Neuronal stem cell (in vitro differentiated cells): ENCODE data around the gene HNRNPAB.

Experiments used
- DNase-seq: peaks from one replicate; pipeline ENCODE4 v3.0.0-alpha.2; 2013; ENCODE audit warnings: low spot score
- H2AFZ ChIP-seq: one replicate; pipeline ENCODE4 v1.6.1; 2013; ENCODE audit warnings: mild to moderate bottlenecking, low read length, inconsistent platforms
- H2AK5ac ChIP-seq: 2 replicates; pipeline ENCODE4 v1.6.1; 2013; ENCODE audit warnings: low read depth, mild to moderate bottlenecking, inconsistent platforms, low read length, moderate library complexity, mixed read lengths
- H2BK120ac ChIP-seq: 2 replicates; pipeline ENCODE4 v1.6.1; 2013; ENCODE audit warnings: low read depth, mild to moderate bottlenecking, inconsistent platforms, low read length, moderate library complexity, mixed read lengths
- H2BK12ac ChIP-seq: one replicate; pipeline ENCODE4 v1.6.1; 2013; ENCODE audit warnings: low read length, inconsistent platforms
- H2BK15ac ChIP-seq: 2 replicates; pipeline ENCODE4 v1.6.1; 2013; ENCODE audit warnings: mild to moderate bottlenecking, low read length, inconsistent platforms, mixed read lengths
- H2BK5ac ChIP-seq: one replicate; pipeline ENCODE4 v1.6.1; 2013; ENCODE audit warnings: inconsistent platforms, mild to moderate bottlenecking, low read length, moderate library complexity
- H3K14ac ChIP-seq: one replicate; pipeline ENCODE4 v1.6.1; 2013; ENCODE audit warnings: low read length, inconsistent platforms
- H3K18ac ChIP-seq: 2 replicates; pipeline ENCODE4 v1.6.1; 2013; ENCODE audit warnings: low read length, inconsistent platforms
- H3K23ac ChIP-seq: 2 replicates; pipeline ENCODE4 v1.6.1; 2013; ENCODE audit warnings: low read depth, mild to moderate bottlenecking, mixed read lengths, low read length, inconsistent platforms; ENCODE audit not compliant: poor library complexity
- H3K27ac ChIP-seq: replicated peaks from 3 replicates; pipeline ENCODE4 v1.5.1; 2013; ENCODE audit warnings: low read length, inconsistent platforms
- H3K27me3 ChIP-seq, 3 experiments: 2 replicates each; pipeline ENCODE4 v1.6.1; 2013; ENCODE audit warnings: low read length in 3 of 3, mild to moderate bottlenecking in 2 of 3, inconsistent platforms in 1 of 3, low read depth in 1 of 3, mixed read lengths in 1 of 3, moderate library complexity in 1 of 3; ENCODE audit not compliant: control insufficient read depth in 3 of 3, insufficient read depth in 3 of 3
- H3K36me3 ChIP-seq, 2 donors: replicated peaks in 1 of 2; 2 replicates each; pipeline ENCODE4 v1.6.1; 2013; ENCODE audit warnings: low read length in 2 of 2; ENCODE audit not compliant: control insufficient read depth in 2 of 2, insufficient read depth in 2 of 2
- H3K4ac ChIP-seq: 2 replicates; pipeline ENCODE4 v1.6.1; 2013; ENCODE audit warnings: inconsistent platforms, mild to moderate bottlenecking, low read length, moderate library complexity
- H3K4me1 ChIP-seq, 2 donors: 1 replicate in 1 of 2; 2 replicates in 1 of 2; pipeline ENCODE4 v1.6.1; 2013; ENCODE audit warnings: low read length in 2 of 2, low read depth in 1 of 2; ENCODE audit not compliant: control insufficient read depth in 2 of 2, insufficient read depth in 1 of 2
- H3K4me2 ChIP-seq: one replicate; pipeline ENCODE4 v1.6.1; 2013; ENCODE audit warnings: mild to moderate bottlenecking, low read length, inconsistent platforms; ENCODE audit not compliant: insufficient read depth, poor library complexity, severe bottlenecking
- H3K4me3 ChIP-seq, 2 donors: 2 replicates each; pipeline ENCODE4 v1.5.1; 2013; ENCODE audit warnings: low read length in 2 of 2, mild to moderate bottlenecking in 2 of 2, inconsistent platforms in 1 of 2, moderate library complexity in 1 of 2
- H3K79me1 ChIP-seq: one replicate; pipeline ENCODE4 v1.6.1; 2013; ENCODE audit warnings: low read depth, mild to moderate bottlenecking, inconsistent platforms, low read length, moderate library complexity
- H3K9ac ChIP-seq: one replicate; pipeline ENCODE4 v1.6.1; 2013; ENCODE audit warnings: mild to moderate bottlenecking, low read depth, low read length, inconsistent platforms; ENCODE audit not compliant: poor library complexity
- H3K9me3 ChIP-seq, 2 donors: replicated peaks in 1 of 2; 2 replicates each; pipeline versions ENCODE3 to v1.6.1; 2013; ENCODE audit warnings: low read length in 2 of 2, mild to moderate bottlenecking in 2 of 2, inconsistent platforms in 1 of 2, low read depth in 1 of 2, mixed read lengths in 1 of 2, moderate library complexity in 1 of 2; ENCODE audit not compliant: control insufficient read depth in 2 of 2, insufficient read depth in 1 of 2
- H4K8ac ChIP-seq: one replicate; pipeline ENCODE4 v1.6.1; 2013; ENCODE audit warnings: low read depth, mild to moderate bottlenecking, inconsistent platforms, low read length, moderate library complexity
- H4K91ac ChIP-seq: one replicate; pipeline ENCODE4 v1.6.1; 2013; ENCODE audit warnings: low read length, low read depth, mild to moderate bottlenecking, inconsistent platforms; ENCODE audit not compliant: poor library complexity
- WGBS, 2 donors: extraction: QIAGEN DNeasy Blood & Tissue Kit; methylation state at CpG; one replicate each; pipeline ENCODE4 v1.1.7; 2013; ENCODE audit warnings: missing lambda C conversion rate in 2 of 2, mixed read lengths in 1 of 2; ENCODE audit not compliant: insufficient read length in 2 of 2, insufficient replicate concordance in 1 of 2; ENCODE audit errors: extremely low coverage in 2 of 2; 5-methylcytosine and 5-hydroxymethylcytosine counted together

Gene HNRNPAB

DNA sequence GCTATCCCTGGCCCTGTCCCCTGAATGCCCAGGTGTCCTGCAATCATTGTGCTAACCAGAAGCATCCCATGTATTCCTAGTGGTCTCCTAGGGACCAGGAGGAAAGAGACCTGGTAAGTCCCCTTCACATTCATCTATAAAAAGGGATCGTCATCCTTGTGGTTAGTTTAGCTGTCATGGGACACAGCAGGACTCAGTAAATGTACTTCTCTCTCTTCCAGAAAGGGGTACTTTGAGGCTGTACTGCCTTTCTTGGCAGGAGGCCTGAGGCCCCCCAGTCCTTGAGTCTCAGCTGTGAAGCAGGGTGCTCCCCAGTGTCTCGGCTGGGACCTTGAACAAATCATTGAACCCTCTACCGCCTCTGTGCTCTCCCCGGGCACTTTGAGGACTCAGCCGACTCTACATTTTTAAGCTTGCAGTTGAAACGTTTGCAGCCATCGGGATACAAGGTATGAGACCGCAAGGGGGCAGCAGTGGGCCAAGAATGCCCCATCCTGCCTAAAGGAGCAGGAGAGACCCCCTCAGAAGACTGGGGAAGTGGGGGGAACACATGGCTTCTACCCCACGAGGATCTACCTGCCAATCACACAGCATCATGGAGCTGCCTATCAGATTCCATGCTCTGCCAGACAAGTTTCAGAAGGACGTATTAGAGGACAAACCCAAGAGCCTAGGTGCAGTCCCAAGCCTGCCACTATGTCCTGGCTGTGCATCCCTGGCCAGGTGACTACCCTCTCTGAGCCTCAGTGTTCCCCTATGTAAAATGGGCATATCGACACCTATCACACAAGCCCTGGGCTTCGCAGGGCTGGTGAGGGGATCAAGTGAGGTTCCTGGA lies 30.6 kb downstream of the HNRNPAB start:
- Histone ChIP-seq H3K23ac (no peak overlapping the region), H3K27me3 (no peaks in the 10 kb centered on the region), H3K4me3 (peak overlapping the region in 1 of 2 donors; percentile 58), H3K79me1 (peaks cover 9% of the 10 kb centered on the region), H3K4ac (no peak overlapping the region), H2BK12ac (no peak overlapping the region), H2BK5ac (no peak overlapping the region), H3K9ac (no peak overlapping the region), H4K91ac (no peak overlapping the region), H2AK5ac (peak overlapping the region; percentile 19), H4K8ac (no peak overlapping the region), H3K9me3 (no peaks in the 10 kb centered on the region), H3K18ac (no peak overlapping the region), H3K36me3 (peaks cover 6 to 16% of the 10 kb centered on the region in 2 donors), H2BK120ac (no peak overlapping the region), H3K4me2 (no peak overlapping the region), H3K4me1 (peaks cover 10 to 22% of the 10 kb centered on the region in 2 donors), H3K27ac (no peak overlapping the region), H3K14ac (no peak overlapping the region), H2AFZ (peak overlapping the region; percentile 71), H2BK15ac (no peak overlapping the region)
- no CpG with 5 or more reads among the region's 12 CpGs for WGBS, 2 donors
- DNase-seq = peak; percentile 80

DNA sequence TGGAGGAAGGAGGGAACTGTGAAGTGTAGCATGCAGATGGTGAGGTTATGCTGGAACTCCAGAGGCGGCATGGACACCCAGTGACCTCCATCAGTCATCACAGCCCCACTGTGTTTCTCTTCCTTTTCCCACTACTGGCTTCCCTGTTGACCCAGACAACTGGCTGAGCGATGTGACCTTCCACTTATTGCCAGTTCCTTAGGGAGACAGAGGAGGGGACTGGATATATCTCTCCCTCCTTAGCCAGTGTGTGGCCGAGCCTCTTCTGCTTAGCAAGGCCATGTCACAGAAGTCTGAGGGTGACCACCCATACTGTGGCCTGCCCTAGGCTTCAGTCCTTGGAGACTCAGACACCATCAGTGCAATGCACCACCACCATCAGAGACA lies 31.2 kb downstream of the HNRNPAB start:
- Histone ChIP-seq H2AK5ac (peak overlapping the region; percentile 19), H2BK15ac (no peak overlapping the region), H3K4me3 (peak overlapping the region in 1 of 2 donors; percentile 58), H3K4me1 (peaks cover 10 to 22% of the 10 kb centered on the region in 2 donors), H2AFZ (no peak overlapping the region), H3K14ac (no peak overlapping the region), H3K79me1 (peaks cover 9% of the 10 kb centered on the region), H4K8ac (no peak overlapping the region), H3K27me3 (no peaks in the 10 kb centered on the region), H3K9me3 (no peaks in the 10 kb centered on the region), H4K91ac (no peak overlapping the region), H2BK5ac (no peak overlapping the region), H3K4me2 (no peak overlapping the region), H3K18ac (no peak overlapping the region), H2BK120ac (no peak overlapping the region), H3K36me3 (peaks cover 5 to 10% of the 10 kb centered on the region in 2 donors), H2BK12ac (no peak overlapping the region), H3K4ac (no peak overlapping the region), H3K9ac (no peak overlapping the region), H3K27ac (no peak overlapping the region), H3K23ac (no peak overlapping the region)
- DNase-seq = no peak
- WGBS, 2 donors = no CpG with 5 or more reads among the region's 3 CpGs

DNA sequence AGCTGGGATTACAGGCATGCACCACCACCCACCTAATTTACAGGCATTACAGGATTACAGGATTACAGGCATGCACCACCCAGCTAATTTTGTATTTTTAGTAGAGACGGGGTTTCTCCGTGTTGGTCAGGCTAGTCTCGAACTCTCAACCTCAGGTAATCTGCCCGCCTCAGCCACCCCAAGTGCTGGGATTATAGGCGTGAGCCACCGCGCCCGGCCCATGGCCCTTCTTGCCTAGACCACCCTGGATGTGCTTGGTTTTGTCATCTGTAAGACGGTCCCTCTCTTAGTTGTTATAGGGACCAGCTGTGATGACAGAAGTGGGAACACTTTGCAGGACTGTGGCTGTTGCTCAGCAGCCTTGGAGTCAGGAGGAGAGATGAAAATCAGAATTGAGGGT lies 31.8 kb downstream of the HNRNPAB start:
- Histone ChIP-seq H3K79me1 (peaks cover 9% of the 10 kb centered on the region), H2BK120ac (no peak overlapping the region), H3K23ac (no peak overlapping the region), H3K14ac (no peak overlapping the region), H2BK12ac (no peak overlapping the region), H3K9ac (no peak overlapping the region), H3K4ac (no peak overlapping the region), H2BK5ac (no peak overlapping the region), H3K36me3 (peaks cover 2 to 5% of the 10 kb centered on the region in 2 donors), H4K91ac (no peak overlapping the region), H2BK15ac (no peak overlapping the region), H3K4me3 (no peak overlapping the region), H3K4me2 (no peak overlapping the region), H3K18ac (no peak overlapping the region), H2AK5ac (no peak overlapping the region), H3K27ac (no peak overlapping the region), H3K4me1 (peaks cover 10 to 21% of the 10 kb centered on the region in 2 donors), H3K27me3 (no peaks in the 10 kb centered on the region), H4K8ac (no peak overlapping the region), H3K9me3 (no peaks in the 10 kb centered on the region), H2AFZ (no peak overlapping the region)
- no CpG with 5 or more reads among the region's 9 CpGs for WGBS, 2 donors
- DNase-seq = no peak

DNA sequence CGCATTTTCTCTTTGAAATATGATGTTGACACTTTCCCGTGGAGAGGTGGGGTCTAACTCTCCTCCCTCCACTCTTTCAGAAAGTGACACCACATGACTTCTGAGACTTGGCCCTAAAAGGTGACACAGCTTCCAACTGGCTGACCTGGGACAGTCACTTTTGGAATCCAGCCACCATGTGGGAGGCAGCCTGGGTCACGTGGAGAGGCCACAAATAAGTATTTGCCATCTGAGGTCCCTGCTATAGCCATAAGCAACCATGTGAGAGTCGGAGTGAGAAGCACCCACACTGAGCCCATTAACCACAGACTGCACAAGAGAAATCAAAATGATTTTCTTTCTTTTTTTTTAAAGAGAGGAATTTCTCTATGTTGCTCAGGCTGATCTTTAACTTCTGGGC lies 32.3 kb downstream of the HNRNPAB start:
- H4K8ac ChIP-seq = no peak overlapping the region
- no peak overlapping the region for H3K18ac ChIP-seq
- no peak overlapping the region for H3K27ac ChIP-seq
- H3K79me1 ChIP-seq = peaks cover 4% of the 10 kb centered on the region
- H2AK5ac ChIP-seq = no peak overlapping the region
- H3K4me3 ChIP-seq = no peak overlapping the region
- H3K4me2 ChIP-seq = no peak overlapping the region
- no peak overlapping the region for H3K9ac ChIP-seq
- H2BK120ac ChIP-seq = no peak overlapping the region
- no peaks in the 10 kb centered on the region for H3K9me3 ChIP-seq
- H2AFZ ChIP-seq = no peak overlapping the region
- no peak overlapping the region for H3K4ac ChIP-seq
- WGBS, 2 donors = no CpG with 5 or more reads among the region's 4 CpGs
- H2BK5ac ChIP-seq = no peak overlapping the region
- no peaks in the 10 kb centered on the region for H3K27me3 ChIP-seq
- no peak overlapping the region for H3K23ac ChIP-seq
- no peak overlapping the region for H3K14ac ChIP-seq
- no peak for DNase-seq
- H4K91ac ChIP-seq = no peak overlapping the region
- no peak overlapping the region for H2BK15ac ChIP-seq
- H2BK12ac ChIP-seq = no peak overlapping the region
- peaks cover 5 to 17% of the 10 kb centered on the region in 2 donors for H3K4me1 ChIP-seq
- H3K36me3 ChIP-seq = no peaks in the 10 kb centered on the region
